Measurements from ENCODE around the gene INPP5F. TPM values are rescaled to one million over a fixed set of nuclear protein-coding genes. Genes with fewer than 3 reads are reported as not detected.

Gene INPP5F
- polyA plus RNA-seq, 1 of the 3 experiments (the other 2 are of a cell fraction): 7.8 TPM

DNA sequence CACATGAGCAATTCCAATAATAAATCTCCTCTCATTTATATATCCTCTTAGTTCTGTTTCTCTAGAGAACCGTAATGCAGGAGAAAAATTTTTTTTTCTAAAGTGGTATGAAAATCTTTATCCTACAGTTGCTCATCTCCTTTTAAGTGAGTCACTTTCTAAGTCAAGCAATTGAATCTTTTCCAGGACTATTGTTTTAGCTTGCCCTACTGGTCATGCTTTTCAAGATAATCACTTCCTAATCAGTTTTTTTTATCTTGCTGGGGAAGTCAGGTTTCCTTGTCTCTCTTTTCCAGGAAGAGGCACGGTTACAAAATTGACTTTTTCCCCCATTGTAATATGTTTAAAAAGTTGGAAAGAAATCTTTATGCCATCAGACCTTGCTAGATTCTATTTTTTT, 44.0 kb downstream of the INPP5F start:
- no peaks in the 10 kb centered on the region for H4K20me1 ChIP-seq (ENCODE audit: insufficient read depth)
- H3K4me1 ChIP-seq (ENCODE audit: control insufficient read depth in 1 of 2, insufficient read depth in 2 of 2, low read depth in 1 of 2, low read length in 1 of 2): peaks cover 11 to 30% of the 10 kb centered on the region in 2 experiments
- peak overlapping the region; percentile 65 for H3K4me2 ChIP-seq
- H3F3A ChIP-seq (replicated peaks; ENCODE audit: insufficient read depth): peaks cover 28% of the 10 kb centered on the region
- ChIA-PET POLR2A (no interaction called here), CTCF (interaction anchor here (1.0 to 4.5 kb wide), 3 partner anchors 19 to 90 kb away, joined by 3 to 23 read pairs (median 6); no protein-coding TSS in a partner anchor)
- H3K27me3 ChIP-seq (ENCODE audit: insufficient read depth): no peaks in the 10 kb centered on the region
- WGBS (ENCODE audit: low lambda C conversion rate): 16% methylated on average over 2 of the region's 2 CpGs
- peak overlapping the region; percentile 38; the same call in 1 of the 2 replicates for H3K9ac ChIP-seq
- H3K79me2 ChIP-seq (ENCODE audit: insufficient read depth): peaks cover 20% of the 10 kb centered on the region
- H3K9me3 ChIP-seq: no peaks in the 10 kb centered on the region
- peak overlapping the region; percentile 67 to 97; a peak in 3 of 4 replicates for H3K27ac ChIP-seq (ENCODE audit: low read depth in 2 of 2, low read length in 1 of 2)
- no peak for DNase-seq
- TF ChIP-seq, protein P1, sequence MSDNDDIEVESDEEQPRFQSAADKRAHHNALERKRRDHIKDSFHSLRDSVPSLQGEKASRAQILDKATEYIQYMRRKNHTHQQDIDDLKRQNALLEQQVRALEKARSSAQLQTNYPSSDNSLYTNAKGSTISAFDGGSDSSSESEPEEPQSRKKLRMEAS (IDR thresholded peaks at IDR 0.05; ENCODE audit: low read depth): peak; percentile 41; the same call in 1 of the 2 replicates
- TF ChIP-seq FOSL2 (IDR thresholded peaks at IDR 0.05; ENCODE audit: borderline replicate concordance, low read depth) (peak; percentile 74), GATA2 (CRISPR knock-in tag; IDR thresholded peaks at IDR 0.05) (no peak), TCF12 (IDR thresholded peaks at IDR 0.05) (peak; percentile 72), MEF2A (IDR thresholded peaks at IDR 0.05; ENCODE audit: borderline replicate concordance, low read depth) (peak; percentile 75), NFIC (IDR thresholded peaks at IDR 0.05; ENCODE audit: borderline replicate concordance) (peak; percentile 71), POLR2AphosphoS5 (IDR thresholded peaks at IDR 0.05; ENCODE audit: low read depth, low read length) (no peak), EP300 (IDR thresholded peaks at IDR 0.05; ENCODE audit: borderline replicate concordance in 1 of 2, low read depth in 1 of 2, low read length in 1 of 2) (peak in 1 of 2 experiments; percentile 52; a peak in 2 of 4 replicates), JUND (IDR thresholded peaks at IDR 0.05) (peak; percentile 60)
- TF ChIP-seq, protein P2, sequence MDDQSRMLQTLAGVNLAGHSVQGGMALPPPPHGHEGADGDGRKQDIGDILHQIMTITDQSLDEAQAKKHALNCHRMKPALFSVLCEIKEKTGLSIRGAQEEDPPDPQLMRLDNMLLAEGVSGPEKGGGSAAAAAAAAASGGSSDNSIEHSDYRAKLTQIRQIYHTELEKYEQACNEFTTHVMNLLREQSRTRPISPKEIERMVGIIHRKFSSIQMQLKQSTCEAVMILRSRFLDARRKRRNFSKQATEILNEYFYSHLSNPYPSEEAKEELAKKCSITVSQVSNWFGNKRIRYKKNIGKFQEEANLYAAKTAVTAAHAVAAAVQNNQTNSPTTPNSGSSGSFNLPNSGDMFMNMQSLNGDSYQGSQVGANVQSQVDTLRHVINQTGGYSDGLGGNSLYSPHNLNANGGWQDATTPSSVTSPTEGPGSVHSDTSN (IDR thresholded peaks at IDR 0.05): peak; percentile 36; the same call in 1 of the 2 replicates
- peak overlapping the region in 1 of 2 experiments; percentile 34; a peak in 1 of 4 replicates for H3K4me3 ChIP-seq (ENCODE audit: low read depth in 2 of 2, low read length in 1 of 2)
- H2AFZ ChIP-seq (ENCODE audit: low read depth): peak overlapping the region; percentile 65
- H3K36me3 ChIP-seq (replicated peaks in 1 of 2; ENCODE audit: control insufficient read depth in 1 of 2, insufficient read depth in 2 of 2, low read length in 1 of 2): peaks cover 0 to 4% of the 10 kb centered on the region in 2 experiments
- no peaks in the 10 kb centered on the region for H3K9me2 ChIP-seq

- peaks cover 11 to 30% of the 10 kb centered on the region in 2 experiments for H3K4me1 ChIP-seq (ENCODE audit: control insufficient read depth in 1 of 2, insufficient read depth in 2 of 2, low read depth in 1 of 2, low read length in 1 of 2)
- POLR2A ChIA-PET: no interaction called here
These were observed 45.1 kb downstream of the INPP5F start for GRCh38 chr10:119770928-119771327.

More at GRCh38 chr10:119770928-119771327, 45.1 kb downstream of the INPP5F start:
- CTCF ChIA-PET: interaction anchor here (0.6 to 4.5 kb wide), 5 partner anchors 12 to 162 kb away, joined by 3 to 23 read pairs (median 3); no protein-coding TSS in a partner anchor
- Histone ChIP-seq H3K79me2 (ENCODE audit: insufficient read depth) (peaks cover 20% of the 10 kb centered on the region), H3K9me3 (no peaks in the 10 kb centered on the region), H3K9me2 (no peaks in the 10 kb centered on the region), H3F3A (replicated peaks; ENCODE audit: insufficient read depth) (peaks cover 28% of the 10 kb centered on the region), H4K20me1 (ENCODE audit: insufficient read depth) (no peaks in the 10 kb centered on the region), H3K27me3 (ENCODE audit: insufficient read depth) (no peaks in the 10 kb centered on the region), H3K9ac (no peak overlapping the region; the same call in 1 of the 2 replicates), H3K4me2 (no peak overlapping the region), H3K36me3 (replicated peaks in 1 of 2; ENCODE audit: control insufficient read depth in 1 of 2, insufficient read depth in 2 of 2, low read length in 1 of 2) (peaks cover 0 to 4% of the 10 kb centered on the region in 2 experiments), H2AFZ (ENCODE audit: low read depth) (no peak overlapping the region), H3K4me3 (ENCODE audit: low read depth in 2 of 2, low read length in 1 of 2) (no peak overlapping the region), H3K27ac (ENCODE audit: low read depth in 2 of 2, low read length in 1 of 2) (peak overlapping the region; percentile 67 to 97; a peak in 3 of 4 replicates)
- DNase-seq: no peak
- no peak for TF ChIP-seq USF1 (IDR thresholded peaks at IDR 0.05; ENCODE audit: borderline replicate concordance, low read depth)
- TF ChIP-seq GATA2 (CRISPR knock-in tag; IDR thresholded peaks at IDR 0.05): no peak
- no peak for TF ChIP-seq MEF2A (IDR thresholded peaks at IDR 0.05; ENCODE audit: borderline replicate concordance, low read depth)
- no peak for TF ChIP-seq NFIC (IDR thresholded peaks at IDR 0.05; ENCODE audit: borderline replicate concordance)
- TF ChIP-seq JUND (IDR thresholded peaks at IDR 0.05): no peak
- no peak for TF ChIP-seq RAD21 (IDR thresholded peaks at IDR 0.05; ENCODE audit: low read length)
- TF ChIP-seq EZH2phosphoT487 (IDR thresholded peaks at IDR 0.05; ENCODE audit: borderline replicate concordance, low read depth): no peak
- no peak for TF ChIP-seq TAF1 (IDR thresholded peaks at IDR 0.05; ENCODE audit: borderline replicate concordance, low read depth, low read length)
- no peak for TF ChIP-seq IRF3 (IDR thresholded peaks at IDR 0.05; ENCODE audit: low read depth, low read length)
- no peak for TF ChIP-seq CTCF (IDR thresholded peaks at IDR 0.05)
- TF ChIP-seq SMC3 (IDR thresholded peaks at IDR 0.05; ENCODE audit: low read depth, low read length): no peak
- TF ChIP-seq ELF1 (IDR thresholded peaks at IDR 0.05): no peak
- no peak for TF ChIP-seq TCF12 (IDR thresholded peaks at IDR 0.05)
- no peak for TF ChIP-seq GABPA (IDR thresholded peaks at IDR 0.05; ENCODE audit: low read depth)
- TF ChIP-seq MXI1 (IDR thresholded peaks at IDR 0.05; ENCODE audit: low read depth, low read length): no peak
- no peak for TF ChIP-seq FOXM1 (IDR thresholded peaks at IDR 0.05; ENCODE audit: low read depth)
- TF ChIP-seq POLR2AphosphoS5 (IDR thresholded peaks at IDR 0.05; ENCODE audit: low read depth, low read length): no peak
- 86% methylated on average over 2 of the region's 2 CpGs for WGBS (ENCODE audit: low lambda C conversion rate)

All from SK-N-SH (cell line).